ENCODE measurements around the gene FAM184B. TPM values are rescaled to one million over a fixed set of nuclear protein-coding genes. Genes with fewer than 3 reads are reported as not detected.

Gene FAM184B
- total RNA-seq, 1 experiment from 2014 or later: 0.07 TPM

DNA sequence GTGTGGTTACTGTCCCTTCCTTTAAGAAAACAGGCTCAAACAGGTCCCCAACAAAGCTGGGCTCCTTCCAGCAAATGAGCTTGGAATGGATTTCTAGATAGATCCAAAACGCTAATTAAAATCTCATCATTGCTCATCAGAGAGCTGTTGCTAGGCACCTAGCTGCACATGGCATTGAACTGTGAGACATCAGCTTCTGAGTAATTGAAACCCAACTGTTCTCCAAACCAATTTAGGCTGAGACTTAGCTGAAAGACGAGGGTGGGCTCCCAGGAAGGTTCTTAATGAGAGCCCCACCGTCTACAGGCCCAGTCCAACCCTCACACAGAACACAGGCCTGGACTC lies 59.1 kb downstream of the FAM184B start:
- no peak overlapping the region for H2AFZ ChIP-seq (ENCODE audit: low read depth, low read length, poor library complexity, severe bottlenecking)
- no peak overlapping the region for H3K4me3 ChIP-seq (replicated peaks in 1 of 2; ENCODE audit: low read depth in 1 of 2, low read length in 2 of 2)
- no peaks in the 10 kb centered on the region for H3K79me2 ChIP-seq (ENCODE audit: insufficient read depth, low read length)
- H3K4me2 ChIP-seq (ENCODE audit: low read length): no peak overlapping the region
- no peaks in the 10 kb centered on the region for H3K9me2 ChIP-seq (ENCODE audit: insufficient read depth)
- CTCF ChIA-PET: no interaction called here
- no peak overlapping the region for H3K27ac ChIP-seq (ENCODE audit: low read depth, low read length)
- no TSS peak for BruUV-seq (replicated peaks)
- no peak for TF ChIP-seq CTCF (IDR thresholded peaks at IDR 0.05 in 2 of 3, conservative IDR thresholded peaks at IDR 0.05 in 1 of 3; ENCODE audit: borderline replicate concordance in 1 of 3, insufficient read depth in 1 of 3, low read depth in 2 of 3, low read length in 2 of 3)
- TF ChIP-seq ATF3 (IDR thresholded peaks at IDR 0.05): no peak
- TF ChIP-seq SP1 (IDR thresholded peaks at IDR 0.05; ENCODE audit: low read depth): no peak
- TF ChIP-seq SIN3A (IDR thresholded peaks at IDR 0.05; ENCODE audit: low read depth): no peak
- TF ChIP-seq JUND (IDR thresholded peaks at IDR 0.05): no peak
- TF ChIP-seq POLR2A (IDR thresholded peaks at IDR 0.05; ENCODE audit: borderline replicate concordance, extremely low read depth, insufficient read depth, insufficient read length): no peak
- TF ChIP-seq, protein P1, sequence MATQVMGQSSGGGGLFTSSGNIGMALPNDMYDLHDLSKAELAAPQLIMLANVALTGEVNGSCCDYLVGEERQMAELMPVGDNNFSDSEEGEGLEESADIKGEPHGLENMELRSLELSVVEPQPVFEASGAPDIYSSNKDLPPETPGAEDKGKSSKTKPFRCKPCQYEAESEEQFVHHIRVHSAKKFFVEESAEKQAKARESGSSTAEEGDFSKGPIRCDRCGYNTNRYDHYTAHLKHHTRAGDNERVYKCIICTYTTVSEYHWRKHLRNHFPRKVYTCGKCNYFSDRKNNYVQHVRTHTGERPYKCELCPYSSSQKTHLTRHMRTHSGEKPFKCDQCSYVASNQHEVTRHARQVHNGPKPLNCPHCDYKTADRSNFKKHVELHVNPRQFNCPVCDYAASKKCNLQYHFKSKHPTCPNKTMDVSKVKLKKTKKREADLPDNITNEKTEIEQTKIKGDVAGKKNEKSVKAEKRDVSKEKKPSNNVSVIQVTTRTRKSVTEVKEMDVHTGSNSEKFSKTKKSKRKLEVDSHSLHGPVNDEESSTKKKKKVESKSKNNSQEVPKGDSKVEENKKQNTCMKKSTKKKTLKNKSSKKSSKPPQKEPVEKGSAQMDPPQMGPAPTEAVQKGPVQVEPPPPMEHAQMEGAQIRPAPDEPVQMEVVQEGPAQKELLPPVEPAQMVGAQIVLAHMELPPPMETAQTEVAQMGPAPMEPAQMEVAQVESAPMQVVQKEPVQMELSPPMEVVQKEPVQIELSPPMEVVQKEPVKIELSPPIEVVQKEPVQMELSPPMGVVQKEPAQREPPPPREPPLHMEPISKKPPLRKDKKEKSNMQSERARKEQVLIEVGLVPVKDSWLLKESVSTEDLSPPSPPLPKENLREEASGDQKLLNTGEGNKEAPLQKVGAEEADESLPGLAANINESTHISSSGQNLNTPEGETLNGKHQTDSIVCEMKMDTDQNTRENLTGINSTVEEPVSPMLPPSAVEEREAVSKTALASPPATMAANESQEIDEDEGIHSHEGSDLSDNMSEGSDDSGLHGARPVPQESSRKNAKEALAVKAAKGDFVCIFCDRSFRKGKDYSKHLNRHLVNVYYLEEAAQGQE (IDR thresholded peaks at IDR 0.05; ENCODE audit: low read depth): no peak
- TF ChIP-seq FOSL1 (IDR thresholded peaks at IDR 0.05; ENCODE audit: low read depth): no peak
- no peak for TF ChIP-seq EGR1 (IDR thresholded peaks at IDR 0.05; ENCODE audit: low read depth)
- no peak for TF ChIP-seq TCF7L2 (IDR thresholded peaks at IDR 0.05; ENCODE audit: borderline replicate concordance, extremely low read depth, insufficient read depth, insufficient read length)
- no peaks in the 10 kb centered on the region for H4K20me1 ChIP-seq (ENCODE audit: insufficient read depth)
- DNase-seq (ENCODE audit: low read depth, low spot score) (no peak), ATAC-seq (no peak)
- H3K9me3 ChIP-seq (ENCODE audit: control insufficient read depth in 1 of 2, insufficient read depth in 1 of 2, low read depth in 1 of 2, low read length in 2 of 2): no peaks in the 10 kb centered on the region
- H3K4me1 ChIP-seq (ENCODE audit: control insufficient read depth in 1 of 2, insufficient read depth in 2 of 2, low read length in 2 of 2): no peaks in the 10 kb centered on the region
- no peak overlapping the region for H3K9ac ChIP-seq (ENCODE audit: low read length)
- H3K27me3 ChIP-seq (ENCODE audit: insufficient read depth, low read length): peaks cover 7% of the 10 kb centered on the region; the same call in 1 of the 2 replicates
- H3K36me3 ChIP-seq (ENCODE audit: control insufficient read depth in 1 of 2, insufficient read depth in 2 of 2, low read length in 2 of 2): no peaks in the 10 kb centered on the region
- intact Hi-C loops (cut with micrococcal nuclease): no loop called here
- POLR2A ChIA-PET: no interaction called here
- RAD21 ChIA-PET (ENCODE audit: low non-redundant PET in 1 of 2, low total read pairs in 2 of 2, uncharacterized antibody in 2 of 2, unreplicated experiment in 2 of 2): no interaction called here

All from HCT116 (cell line).